SK-N-SH (cell line): Measurements from ENCODE around the gene TMEM184B. TPM values are rescaled to one million over a fixed set of nuclear protein-coding genes. Genes with fewer than 3 reads are reported as not detected.

Experiments
- CTCF ChIA-PET: fragments of 300-600, 350-600 bp; formaldehyde crosslinking; extraction: SDS; loops from one replicate; lab custom pipeline; 2021; lab: Yijun Ruan, JAX
- POLR2A ChIA-PET: fragments of 350-600 bp; sonication (Branson Sonifier 250); formaldehyde crosslinking; extraction: SDS; loops from one replicate; lab custom pipeline; 2020; ENCODE audit warnings: antibody characterized with exemption, inconsistent platforms; lab: Yijun Ruan, JAX
- DNase-seq: peaks from one replicate; pipeline ENCODE4 v3.0.0; 2012
- H2AFZ ChIP-seq: fragments of 200-600 bp; sonication (generic); 2 replicates; pipeline ENCODE4 v1.8.1; 2016; ENCODE audit warnings: antibody characterized with exemption, mild to moderate bottlenecking, low read depth
- H3F3A ChIP-seq: fragments of 200-600 bp; sonication (generic); replicated peaks from 2 replicates; pipeline ENCODE3; 2016; ENCODE audit warnings: antibody characterized with exemption, mild to moderate bottlenecking; ENCODE audit not compliant: insufficient read depth
- H3K27ac ChIP-seq, 2 experiments: fragments of 200-500 bp in 1 of 2; fragments of 200-600 bp in 1 of 2; sonication (Bioruptor generic) in 1 of 2; sonication (generic), shearing (Covaris generic) in 1 of 2; 2 replicates each; pipeline versions ENCODE4 v1.5.1 to v1.6.1; 2014 to 2016; ENCODE audit warnings: low read depth in 2 of 2, inconsistent platforms in 1 of 2, low read length in 1 of 2, mild to moderate bottlenecking in 1 of 2, mixed read lengths in 1 of 2
- H3K27me3 ChIP-seq: fragments of 200-600 bp; sonication (generic), shearing (Covaris generic); 2 replicates; pipeline ENCODE4 v1.6.1; 2016; ENCODE audit warnings: mixed run types; ENCODE audit not compliant: insufficient read depth
- H3K36me3 ChIP-seq, 2 experiments: fragments of 200-500 bp in 1 of 2; fragments of 200-600 bp in 1 of 2; sonication (Bioruptor generic) in 1 of 2; sonication (generic) in 1 of 2; replicated peaks in 1 of 2; 2 replicates each; pipeline versions ENCODE3 to v1.5.1; 2014 to 2016; ENCODE audit warnings: low read length in 1 of 2, mild to moderate bottlenecking in 1 of 2; ENCODE audit not compliant: insufficient read depth in 2 of 2, control insufficient read depth in 1 of 2
- H3K4me1 ChIP-seq, 2 experiments: fragments of 200-500 bp in 1 of 2; fragments of 200-600 bp in 1 of 2; sonication (Bioruptor generic) in 1 of 2; sonication (generic), shearing (Covaris generic) in 1 of 2; 2 replicates each; pipeline versions ENCODE4 v1.5.1 to v1.6.1; 2014 to 2016; ENCODE audit warnings: low read depth in 1 of 2, low read length in 1 of 2, mixed run types in 1 of 2; ENCODE audit not compliant: insufficient read depth in 2 of 2, control insufficient read depth in 1 of 2
- H3K4me2 ChIP-seq: fragments of 200-600 bp; sonication (generic), shearing (Covaris generic); 2 replicates; pipeline ENCODE4 v1.6.1; 2017; ENCODE audit warnings: mixed run types
- H3K4me3 ChIP-seq, 2 experiments: fragments of 200-500 bp in 1 of 2; fragments of 200-600 bp in 1 of 2; sonication (Bioruptor generic) in 1 of 2; sonication (generic), shearing (Covaris generic) in 1 of 2; 2 replicates each; pipeline versions ENCODE4 v1.5.1 to v1.8.1; 2014 to 2016; ENCODE audit warnings: low read depth in 2 of 2, inconsistent platforms in 1 of 2, low read length in 1 of 2, mild to moderate bottlenecking in 1 of 2, mixed read lengths in 1 of 2, moderate library complexity in 1 of 2
- H3K79me2 ChIP-seq: fragments of 200-600 bp; sonication (generic); 2 replicates; pipeline ENCODE4 v1.8.1; 2017; ENCODE audit warnings: mild to moderate bottlenecking; ENCODE audit not compliant: insufficient read depth
- H3K9ac ChIP-seq: fragments of 200-600 bp; sonication (generic); 2 replicates; pipeline ENCODE4 v1.6.1; 2017; ENCODE audit warnings: mixed run types
- H3K9me2 ChIP-seq: fragments of 200-600 bp; sonication (generic); 2 replicates; pipeline ENCODE4 v1.6.1; 2017; ENCODE audit warnings: mixed run types
- H3K9me3 ChIP-seq: fragments of 200-600 bp; sonication (generic); 2 replicates; pipeline ENCODE4 v1.6.1; 2017; ENCODE audit warnings: mixed run types, mild to moderate bottlenecking, moderate library complexity
- H4K20me1 ChIP-seq: fragments of 200-600 bp; sonication (generic); 2 replicates; pipeline ENCODE4 v1.6.1; 2017; ENCODE audit warnings: mild to moderate bottlenecking, mixed run types; ENCODE audit not compliant: insufficient read depth
- CHD2 ChIP-seq: fragments of 150-350 bp; IDR thresholded peaks from 2 replicates; pipeline ENCODE4 v1.6.1; 2018; ENCODE audit warnings: low read length; ENCODE audit not compliant: partially characterized antibody
- CTCF ChIP-seq: fragments of 200-600 bp; sonication (generic); IDR thresholded peaks from 2 replicates; pipeline ENCODE4 v1.6.1; 2017; ENCODE audit warnings: antibody characterized with exemption, mild to moderate bottlenecking, moderate library complexity
- EP300 ChIP-seq, 2 experiments: IDR thresholded peaks; 2 replicates each; pipeline versions ENCODE4 v1.4.0 to v1.6.1; 2012; ENCODE audit warnings: borderline replicate concordance in 1 of 2, low read depth in 1 of 2, low read length in 1 of 2
- EZH2phosphoT487 ChIP-seq: fragments of 200-600 bp; sonication (generic); IDR thresholded peaks from 2 replicates; pipeline ENCODE4 v1.6.1; 2017; ENCODE audit warnings: low read depth, mixed run types, mild to moderate bottlenecking, antibody characterized with exemption, moderate library complexity, borderline replicate concordance
- FOXM1 ChIP-seq: IDR thresholded peaks from 2 replicates; pipeline ENCODE4 v1.4.0; 2012; ENCODE audit warnings: low read depth, mild to moderate bottlenecking
- GABPA ChIP-seq: IDR thresholded peaks from 2 replicates; pipeline ENCODE4 v1.4.0; 2012; ENCODE audit warnings: low read depth, mild to moderate bottlenecking
- MAX ChIP-seq: IDR thresholded peaks from 2 replicates; pipeline ENCODE4 v1.4.0; 2012; ENCODE audit warnings: low read depth
- MEF2A ChIP-seq: IDR thresholded peaks from 2 replicates; pipeline ENCODE4 v1.4.0; 2012; ENCODE audit warnings: low read depth, borderline replicate concordance
- POLR2AphosphoS5 ChIP-seq: IDR thresholded peaks from 2 replicates; pipeline ENCODE4 v1.6.1; 2012; ENCODE audit warnings: low read depth, low read length
- RAD21 ChIP-seq: IDR thresholded peaks from 2 replicates; pipeline ENCODE4 v1.6.1; 2012; ENCODE audit warnings: mild to moderate bottlenecking, low read length
- RCOR1 ChIP-seq: fragments of 150-350 bp; IDR thresholded peaks from 2 replicates; pipeline ENCODE4 v1.6.1; 2017; ENCODE audit warnings: antibody characterized with exemption, low read length
- SMC3 ChIP-seq: IDR thresholded peaks from 2 replicates; pipeline ENCODE4 v1.6.1; 2012; ENCODE audit warnings: low read depth, low read length, improper control_type of control experiment
- TAF1 ChIP-seq: IDR thresholded peaks from 2 replicates; pipeline ENCODE4 v1.6.1; 2012; ENCODE audit warnings: low read depth, mild to moderate bottlenecking, low read length, moderate library complexity, borderline replicate concordance
- TEAD4 ChIP-seq: IDR thresholded peaks from 2 replicates; pipeline ENCODE4 v1.4.0; 2012; ENCODE audit warnings: mild to moderate bottlenecking, borderline replicate concordance; ENCODE audit not compliant: insufficient read depth
- USF2 ChIP-seq: fragments of 150-350 bp; IDR thresholded peaks from 2 replicates; pipeline ENCODE4 v1.6.1; 2017; ENCODE audit warnings: antibody characterized with exemption, low read length, low read depth, borderline replicate concordance
- YY1 ChIP-seq: IDR thresholded peaks from 2 replicates; pipeline ENCODE4 v1.4.0; 2012; ENCODE audit warnings: low read depth, mild to moderate bottlenecking
- ZBTB33 ChIP-seq: IDR thresholded peaks from 2 replicates; pipeline ENCODE4 v1.4.0; 2012; ENCODE audit warnings: low read depth, borderline replicate concordance
- WGBS: methylation state at CpG from one replicate; pipeline ENCODE4 v1.1.6; 2017; ENCODE audit warnings: low lambda C conversion rate; 5-methylcytosine and 5-hydroxymethylcytosine counted together
- polyA plus RNA-seq, 3 experiments: library from polyadenylated mRNA; depleted of rRNA; stranded (reverse); fragments of >200 nt; gene quantifications; 2 replicates each; pipeline ENCODE4 v1.2.3, GENCODE V29; 2012

The TMEM184B gene
- polyA plus RNA-seq, 1 of the 3 experiments (the other 2 are of a cell fraction) = 25.3 TPM

GRCh38 chr22:38201371-38201710 lies 71.5 kb downstream of the TMEM184B start:
- ChIA-PET CTCF (interaction anchor here (0.6 to 1.7 kb wide), 3 partner anchors 50 to 149 kb away, joined by 3 to 6 read pairs (median 3); no protein-coding TSS in a partner anchor), POLR2A (no interaction called here)
- no peak for DNase-seq
- no peak overlapping the region for H3K9ac ChIP-seq
- no peaks in the 10 kb centered on the region for H3K27me3 ChIP-seq
- peak overlapping the region in 1 of 2 experiments; percentile 34; a peak in 2 of 4 replicates for H3K4me3 ChIP-seq
- no peak for TF ChIP-seq RAD21
- no peak for TF ChIP-seq USF2
- no peak for TF ChIP-seq TAF1
- no peak for TF ChIP-seq CTCF
- TF ChIP-seq SMC3 = no peak
- TF ChIP-seq GABPA = no peak
- TF ChIP-seq CHD2 = no peak
- TF ChIP-seq MAX = no peak
- H3K4me1 ChIP-seq = peaks cover 0 to 11% of the 10 kb centered on the region in 2 experiments; a peak in 1 of 4 replicates
- H3F3A ChIP-seq = no peaks in the 10 kb centered on the region
- no peaks in the 10 kb centered on the region for H3K36me3 ChIP-seq
- WGBS = 20% methylated on average over 7 of the region's 8 CpGs
- no peaks in the 10 kb centered on the region for H3K9me2 ChIP-seq
- H2AFZ ChIP-seq = peak overlapping the region; percentile 82
- peaks cover 36% of the 10 kb centered on the region for H3K79me2 ChIP-seq
- H4K20me1 ChIP-seq = peaks cover 21% of the 10 kb centered on the region
- no peak overlapping the region for H3K4me2 ChIP-seq
- no peaks in the 10 kb centered on the region for H3K9me3 ChIP-seq
- H3K27ac ChIP-seq = peak overlapping the region; percentile 19 to 28; a peak in 2 of 4 replicates

- no peak overlapping the region for H3K4me3 ChIP-seq
- no peak for DNase-seq
- WGBS = 76% methylated on average over 5 of the region's 10 CpGs
- H3K9ac ChIP-seq = no peak overlapping the region
- H3K4me1 ChIP-seq = peaks cover 0 to 11% of the 10 kb centered on the region in 2 experiments; a peak in 1 of 4 replicates
- no peaks in the 10 kb centered on the region for H3K36me3 ChIP-seq
- H3K27ac ChIP-seq = no peak overlapping the region
- H3F3A ChIP-seq = no peaks in the 10 kb centered on the region
- no peaks in the 10 kb centered on the region for H3K27me3 ChIP-seq
- H2AFZ ChIP-seq = no peak overlapping the region
- no peak overlapping the region for H3K4me2 ChIP-seq
- POLR2A ChIA-PET = no interaction called here
- CTCF ChIA-PET = no interaction called here
- no peaks in the 10 kb centered on the region for H3K9me2 ChIP-seq
- no peaks in the 10 kb centered on the region for H3K9me3 ChIP-seq
- peaks cover 17% of the 10 kb centered on the region for H4K20me1 ChIP-seq
- peaks cover 25% of the 10 kb centered on the region for H3K79me2 ChIP-seq
- TF ChIP-seq ZBTB33 (no peak), FOXM1 (no peak), CTCF (no peak), MEF2A (no peak), SMC3 (no peak), TAF1 (no peak), RCOR1 (no peak), EZH2phosphoT487 (no peak), POLR2AphosphoS5 (no peak), EP300 (IDR thresholded peaks at IDR 0.05; ENCODE audit: borderline replicate concordance in 1 of 2, low read depth in 1 of 2, low read length in 1 of 2) (no peak), YY1 (no peak), TEAD4 (no peak), CHD2 (no peak)
These were observed 72.8 kb downstream of the TMEM184B start for GRCh38 chr22:38199826-38200559.
